GM18498 (cell line): ENCODE measurements around the gene LGALS13.
A peak's percentile ranks its signal among the peaks of the same experiment; 100 is the strongest.

ENCODE experiments used
- ATAC-seq: cut with Tn5 transposase; IDR thresholded peaks from one replicate; pipeline ENCODE4 v1.9.1; 2021; ENCODE audit warnings: mild to moderate bottlenecking, moderate library complexity; ENCODE audit not compliant: unreplicated experiment

LGALS13 gene

DNA sequence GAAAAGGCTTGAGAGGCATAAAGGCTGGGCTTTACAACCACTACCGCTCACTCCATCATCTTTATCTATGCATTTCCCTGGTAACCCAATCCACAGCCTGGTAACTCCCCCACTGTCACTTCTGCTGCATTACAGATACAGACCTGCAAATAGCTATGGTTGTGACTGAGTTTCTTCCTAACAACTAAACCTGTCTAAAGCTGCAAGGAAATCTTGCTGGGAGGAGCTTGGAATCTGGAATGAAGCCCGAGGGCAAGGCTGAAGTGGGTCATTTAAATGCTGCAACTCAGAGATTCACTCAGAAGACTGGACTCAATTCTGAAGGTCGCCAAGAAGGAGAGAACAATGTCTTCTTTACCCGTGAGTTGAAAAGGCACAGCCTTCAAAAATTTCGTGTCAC is at the start of gene LGALS13:
TSS of gene LGALS13 (plus strand) at position 301 of the 400 bp plus-strand sequence. CDS start at position 346, 45 bp downstream.
- no peak for ATAC-seq

DNA sequence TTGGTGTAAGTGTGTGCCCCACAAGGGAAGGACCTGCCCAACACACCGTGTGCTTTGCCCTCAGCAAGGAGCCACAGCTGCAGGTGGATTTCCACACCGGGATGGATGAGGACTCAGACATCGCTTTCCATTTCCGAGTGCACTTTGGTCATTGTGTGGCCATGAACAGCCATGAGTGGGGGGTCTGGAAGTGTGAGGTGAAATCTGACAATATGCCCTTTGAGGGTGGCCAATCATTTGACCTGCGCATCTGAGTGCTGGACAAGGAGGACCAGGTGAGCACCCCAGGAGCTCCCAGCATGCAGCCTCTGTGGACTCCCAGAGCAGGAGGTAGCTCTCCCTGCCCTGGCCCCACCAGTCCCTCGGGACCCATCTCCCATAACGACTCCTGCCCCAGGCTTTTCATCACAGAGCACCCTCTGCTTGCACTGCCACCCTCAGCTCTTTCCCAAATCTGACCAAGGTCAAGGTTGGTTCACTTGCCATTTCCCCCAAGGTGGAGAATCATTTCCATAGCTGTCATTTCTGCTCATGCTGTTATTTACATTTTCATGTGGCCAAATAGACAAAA is 49.2 kb upstream of the LGALS13 start:
- no peak for ATAC-seq

DNA sequence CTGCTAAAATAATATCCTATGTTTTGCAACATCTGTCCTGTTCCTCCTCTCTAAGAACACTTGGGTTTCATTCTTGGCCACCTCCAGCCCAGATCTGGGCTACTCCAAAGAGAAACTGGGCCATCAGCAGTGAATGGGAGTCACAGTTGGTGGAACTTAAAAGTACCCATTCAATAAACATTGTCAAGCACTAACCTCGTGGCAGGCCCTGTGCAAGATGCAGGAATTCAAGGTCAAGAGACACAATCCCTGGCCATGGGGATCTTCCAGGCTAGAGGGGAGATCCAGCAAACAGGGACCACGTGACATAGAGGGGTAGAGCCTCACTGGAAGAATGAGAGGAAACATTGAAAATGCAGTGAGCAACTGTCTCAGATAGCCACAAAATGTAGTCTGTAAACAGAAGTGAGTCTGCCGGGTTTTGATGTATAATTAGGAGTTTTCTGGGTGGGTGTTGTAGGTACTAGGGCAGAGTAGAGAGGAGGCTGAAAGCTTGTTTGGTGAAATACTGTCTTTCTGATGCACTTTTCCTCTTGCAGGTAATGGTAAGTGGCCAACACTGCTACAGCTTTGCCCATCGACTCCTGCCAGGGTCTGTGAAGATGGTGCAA is 47.5 kb upstream of the LGALS13 start:
- no peak for ATAC-seq

DNA sequence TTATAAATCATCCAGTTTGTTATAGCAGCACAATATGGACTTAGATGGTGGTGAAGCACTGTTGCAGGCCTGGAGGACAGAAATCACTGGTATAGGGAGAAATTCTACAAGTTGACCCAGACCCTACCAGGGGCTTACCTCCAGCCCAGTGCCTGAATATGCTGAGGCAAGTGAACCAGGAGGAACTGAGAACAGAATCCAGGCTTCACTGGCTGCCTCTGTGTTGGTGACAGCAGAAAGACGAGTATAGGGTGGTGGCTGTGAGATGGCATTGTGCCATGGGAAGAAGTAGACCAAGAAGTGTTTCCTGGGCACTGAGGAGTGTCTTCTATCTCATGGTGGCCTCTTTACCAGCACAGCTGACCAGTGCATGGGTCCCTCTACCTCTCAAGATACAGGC is 46.4 kb upstream of the LGALS13 start:
- no peak for ATAC-seq

DNA sequence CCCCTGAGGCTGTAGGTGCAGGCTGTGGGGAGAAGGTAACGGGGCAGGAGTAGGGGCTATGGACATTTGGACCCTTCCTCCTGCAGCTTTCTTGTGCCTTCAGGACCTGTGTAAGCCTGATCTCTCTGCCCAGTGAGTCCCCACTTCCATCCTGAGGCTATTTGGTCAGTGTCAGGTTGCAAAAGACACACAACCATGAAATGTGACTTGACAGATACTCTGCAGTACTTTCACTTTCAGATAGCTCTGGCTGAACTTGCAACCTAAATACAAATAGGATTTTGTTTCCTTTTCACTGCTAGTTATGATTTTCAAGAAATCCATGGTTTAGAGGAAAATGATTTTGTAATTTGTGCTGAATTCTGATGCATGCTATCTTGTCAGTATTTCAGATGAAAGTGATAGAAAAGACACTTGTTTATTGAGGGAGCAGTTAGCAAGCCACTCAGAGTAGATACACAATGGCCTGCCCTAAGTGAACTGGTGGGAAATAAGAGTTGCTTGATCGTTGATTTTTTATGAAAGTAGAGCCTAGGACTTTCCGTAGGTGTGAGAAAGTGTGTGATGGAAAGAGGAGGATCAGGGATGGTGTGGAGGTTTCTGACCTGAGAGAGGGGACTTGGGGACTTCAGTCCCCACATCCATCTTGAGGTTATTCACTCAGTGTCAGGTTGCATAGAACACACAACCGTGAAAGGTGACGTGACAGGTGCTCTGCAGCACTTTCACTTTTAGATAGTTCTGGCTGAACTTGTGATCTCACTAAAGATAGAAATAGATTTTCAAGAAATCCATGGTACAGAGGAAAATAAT is 44.3 kb upstream of the LGALS13 start:
- ATAC-seq = peak; percentile 53

- ATAC-seq = peak; percentile 44
These were observed 43.7 kb upstream of the LGALS13 start for GRCh38 chr19:39558624-39559117.

- ATAC-seq = no peak
These were observed 38.9 kb upstream of the LGALS13 start for GRCh38 chr19:39563408-39563807.

- ATAC-seq = no peak
These were observed 36.3 kb upstream of the LGALS13 start for GRCh38 chr19:39566064-39566463.

GRCh38 chr19:39568604-39569003 is 33.7 kb upstream of the LGALS13 start:
- no peak for ATAC-seq

DNA sequence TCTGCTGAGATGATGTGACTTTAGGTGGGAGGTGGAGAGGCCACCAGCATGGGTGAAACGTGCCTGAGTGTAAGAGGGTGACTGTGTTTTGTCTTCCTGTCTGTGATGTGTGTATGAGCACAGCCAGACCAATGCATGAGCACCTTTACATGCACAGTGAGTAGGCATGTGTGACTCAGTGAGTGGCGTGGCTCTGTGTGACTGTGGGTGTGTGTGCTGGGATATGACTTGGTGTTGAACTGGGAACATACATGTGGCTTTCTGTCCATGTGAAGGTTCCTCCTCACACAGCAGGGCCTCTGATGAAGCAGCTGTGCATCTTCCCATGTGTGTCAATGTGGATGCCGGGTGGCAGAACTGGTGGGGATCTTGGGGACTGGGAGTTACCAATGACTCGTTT is 19.9 kb upstream of the LGALS13 start:
- no peak for ATAC-seq

- no peak for ATAC-seq
These were observed 19.3 kb upstream of the LGALS13 start for GRCh38 chr19:39582891-39583625.

- no peak for ATAC-seq
These were observed 14.8 kb upstream of the LGALS13 start for GRCh38 chr19:39587496-39587895.

DNA sequence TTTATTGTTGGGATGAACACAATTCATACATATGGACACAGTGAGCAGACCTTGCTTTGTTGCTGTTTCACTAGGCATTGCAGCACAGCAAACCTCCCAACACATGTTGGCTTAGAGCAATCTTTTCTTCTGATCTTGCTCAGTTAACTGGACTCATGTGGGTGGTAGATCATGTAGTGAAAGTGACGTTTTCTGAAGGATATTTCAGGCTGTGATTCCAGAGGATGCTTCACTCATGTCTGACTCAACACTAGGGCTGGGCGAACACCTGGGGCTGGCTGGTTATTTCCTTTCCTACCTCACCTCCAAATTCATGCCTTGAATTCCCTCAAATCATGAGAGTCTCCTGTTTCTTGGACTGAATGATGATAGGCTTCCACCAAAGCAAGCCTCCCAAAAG is 14.3 kb upstream of the LGALS13 start:
- ATAC-seq = no peak

- ATAC-seq = no peak
These were observed 12.1 kb upstream of the LGALS13 start for GRCh38 chr19:39590265-39590664.

DNA sequence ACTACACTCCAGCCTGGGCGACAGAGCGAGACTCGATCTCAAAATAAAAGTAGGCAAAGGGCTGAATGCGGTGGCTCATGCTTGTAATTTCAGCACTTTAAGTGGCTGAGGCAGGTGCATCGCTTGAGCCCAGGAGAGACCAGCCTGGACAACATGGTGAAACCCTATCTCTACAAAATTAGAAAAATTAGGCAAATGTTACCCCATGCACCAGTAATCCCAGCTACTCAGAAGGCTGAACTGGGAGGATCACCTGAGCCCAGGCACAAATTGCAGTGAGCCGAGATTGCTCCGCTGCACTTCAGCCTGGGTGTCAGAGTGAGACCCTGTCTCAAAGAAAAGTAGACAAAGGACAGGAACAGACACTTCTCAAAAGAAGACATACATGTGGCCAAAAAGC is 9.9 kb upstream of the LGALS13 start:
- ATAC-seq = no peak

GRCh38 chr19:39595950-39596349 is 6.4 kb upstream of the LGALS13 start:
- ATAC-seq = no peak

GRCh38 chr19:39596911-39597310 is 5.4 kb upstream of the LGALS13 start:
- ATAC-seq = no peak

DNA sequence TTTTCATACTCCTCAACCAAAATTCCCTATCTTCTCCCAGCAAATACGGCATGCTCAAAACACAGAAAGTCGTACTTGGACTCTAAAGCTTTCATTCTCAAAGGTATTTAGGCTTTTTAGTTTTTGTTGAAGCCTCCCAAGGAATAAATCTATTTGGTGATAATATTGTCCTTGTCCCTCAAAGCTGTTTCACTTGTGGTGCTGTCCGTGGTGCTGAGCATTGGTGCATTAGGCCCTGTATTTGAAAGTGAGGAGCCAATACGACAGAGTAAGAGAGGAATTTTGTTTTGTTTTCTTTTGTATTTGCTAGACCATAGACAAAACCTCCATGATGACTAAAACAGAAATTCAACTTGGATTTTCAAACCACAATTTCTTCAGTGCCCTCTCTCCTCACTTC is 3.2 kb upstream of the LGALS13 start:
- ATAC-seq = no peak

DNA sequence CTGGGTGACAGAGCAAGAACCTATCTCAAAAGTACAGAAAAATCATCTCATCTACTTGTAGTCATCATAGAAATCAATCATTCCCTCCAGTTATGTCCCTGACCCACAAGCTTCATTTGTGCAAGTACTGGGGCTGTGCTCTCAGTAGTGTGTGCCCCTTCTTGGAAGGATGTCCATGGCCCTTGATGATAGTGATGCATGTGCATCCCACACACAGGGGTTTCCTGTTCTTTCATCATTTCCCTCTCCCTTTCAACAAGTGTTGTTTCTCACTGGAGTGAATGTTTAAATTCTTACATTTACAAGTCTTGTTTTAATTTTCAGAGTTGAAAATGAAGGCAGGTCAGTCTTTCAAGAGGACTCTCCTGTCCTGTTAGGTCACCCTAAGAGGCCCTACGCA is 1.5 kb downstream of the LGALS13 start:
- no peak for ATAC-seq

- no peak for ATAC-seq
These were observed 4.7 kb downstream of the LGALS13 start for GRCh38 chr19:39607021-39607420.

GRCh38 chr19:39607561-39607960 is 5.2 kb downstream of the LGALS13 start:
- no peak for ATAC-seq
